Muscle of leg (tissue), 11 donors: ENCODE measurements around the gene CCM2. TPM values are rescaled to one million over a fixed set of nuclear protein-coding genes. Genes with fewer than 3 reads are reported as not detected.
"Not testable (repeated sequence)": the region's sequence is repeated elsewhere in the genome, so short reads cannot be mapped to it uniquely, and the experiment has no call there.

Source experiments
- DNase-seq: peaks from one replicate; pipeline ENCODE4 v3.0.0; 2013
- H3K27ac ChIP-seq: one replicate; pipeline ENCODE4 v1.5.1; 2013; ENCODE audit warnings: mild to moderate bottlenecking, low read length, control low read depth
- H3K27me3 ChIP-seq: one replicate; pipeline ENCODE4 v1.6.1; 2013; ENCODE audit warnings: low read length; ENCODE audit not compliant: control insufficient read depth, insufficient read depth
- H3K36me3 ChIP-seq: one replicate; pipeline ENCODE4 v1.6.1; 2013; ENCODE audit warnings: low read length; ENCODE audit not compliant: control insufficient read depth, insufficient read depth
- H3K4me1 ChIP-seq: one replicate; pipeline ENCODE4 v1.6.1; 2013; ENCODE audit warnings: low read length; ENCODE audit not compliant: control insufficient read depth, insufficient read depth
- H3K4me3 ChIP-seq: one replicate; pipeline ENCODE4 v1.5.1; 2013; ENCODE audit warnings: low read length, control low read depth
- H3K9me3 ChIP-seq: replicated peaks from 2 replicates; pipeline ENCODE4 v1.6.1; 2013; ENCODE audit warnings: low read depth, low read length; ENCODE audit not compliant: control insufficient read depth
- WGBS: methylation state at CpG from one replicate; pipeline ENCODE4 v1.1.5; 2013; ENCODE audit warnings: missing lambda C conversion rate; ENCODE audit not compliant: insufficient coverage; 5-methylcytosine and 5-hydroxymethylcytosine counted together
- polyA plus RNA-seq, 8 donors: library from polyadenylated mRNA; unstranded; fragments of 120-200 nt; gene quantifications; one replicate each; pipeline versions ENCODE4 v1.2.1 to v1.2.3, GENCODE V29; 2013; ENCODE audit warnings: inconsistent platforms in 1 of 8, low replicate concordance in 1 of 8; ENCODE audit not compliant: insufficient read length in 8 of 8, insufficient read depth in 1 of 8
- total RNA-seq: library from RNA; stranded (reverse); fragments of 120-200 nt; gene quantifications from one replicate; pipeline ENCODE4 v1.2.4, GENCODE V29; 2013

CCM2 gene
- total and polyA plus RNA-seq, 9 donors, result 36.1 to 47.2 (median 43.1) TPM

GRCh38 chr7:44988701-44989100 lies 11.3 kb upstream of the CCM2 start:
- WGBS, result 71% methylated on average over 3 of the region's 4 CpGs

GRCh38 chr7:44989132-44989531 lies 10.9 kb upstream of the CCM2 start:
- Histone ChIP-seq H3K36me3 (peaks cover 14% of the 10 kb centered on the region), H3K4me3 (no peak overlapping the region), H3K9me3 (no peaks in the 10 kb centered on the region), H3K4me1 (peaks cover 24% of the 10 kb centered on the region), H3K27ac (no peak overlapping the region), H3K27me3 (no peaks in the 10 kb centered on the region)
- no peak for DNase-seq
- 100% methylated on average over 2 of the region's 3 CpGs for WGBS

More at GRCh38 chr7:44988701-44989100, 11.3 kb upstream of the CCM2 start:
- Histone ChIP-seq H3K4me1 (peaks cover 25% of the 10 kb centered on the region), H3K4me3 (no peak overlapping the region), H3K36me3 (peaks cover 18% of the 10 kb centered on the region), H3K27ac (no peak overlapping the region), H3K27me3 (no peaks in the 10 kb centered on the region), H3K9me3 (no peaks in the 10 kb centered on the region)
- DNase-seq, result no peak

- H3K27ac ChIP-seq, result no peak overlapping the region
- DNase-seq, result no peak
These were observed 9.6 kb upstream of the CCM2 start for GRCh38 chr7:44990109-44991023.

GRCh38 chr7:44992004-44992795 lies 7.8 kb upstream of the CCM2 start:
- not testable (repeated sequence) for DNase-seq, H3K27ac ChIP-seq, H3K4me3 ChIP-seq, H3K27me3 ChIP-seq, H3K4me1 ChIP-seq, H3K9me3 ChIP-seq, H3K36me3 ChIP-seq
- WGBS, result 60% methylated on average over 1 of the region's 21 CpGs

More at GRCh38 chr7:44990109-44991023, 9.6 kb upstream of the CCM2 start:
- H3K4me3 ChIP-seq, result no peak overlapping the region
- H3K36me3 ChIP-seq, result peaks cover 2% of the 10 kb centered on the region
- WGBS, result 85% methylated on average over 6 of the region's 9 CpGs
- H3K9me3 ChIP-seq, result no peaks in the 10 kb centered on the region
- H3K27me3 ChIP-seq, result no peaks in the 10 kb centered on the region
- H3K4me1 ChIP-seq, result peaks cover 13% of the 10 kb centered on the region

- Histone ChIP-seq H3K4me1 (no peaks in the 10 kb centered on the region), H3K9me3 (no peaks in the 10 kb centered on the region), H3K27me3 (no peaks in the 10 kb centered on the region), H3K36me3 (no peaks in the 10 kb centered on the region), H3K27ac (no peak overlapping the region), H3K4me3 (no peak overlapping the region)
- DNase-seq, result no peak
- WGBS, result 70% methylated on average over 3 of the region's 5 CpGs
These were observed 5.0 kb upstream of the CCM2 start for GRCh38 chr7:44994877-44995554.

GRCh38 chr7:44995555-44996493 lies 4.2 kb upstream of the CCM2 start:
- no CpG with 5 or more reads among the region's 8 CpGs for WGBS
- Histone ChIP-seq H3K36me3 (no peaks in the 10 kb centered on the region), H3K27ac (no peak overlapping the region), H3K27me3 (no peaks in the 10 kb centered on the region), H3K9me3 (no peaks in the 10 kb centered on the region), H3K4me3 (no peak overlapping the region), H3K4me1 (no peaks in the 10 kb centered on the region)
- no peak for DNase-seq

GRCh38 chr7:44998153-44998871 lies 1.7 kb upstream of the CCM2 start:
- H3K27ac ChIP-seq, result peak overlapping the region; percentile 15
- DNase-seq, result no peak
- 76% methylated on average over 4 of the region's 4 CpGs for whole genome bisulfite sequencing
- H3K4me3 ChIP-seq, result no peak overlapping the region
- H3K36me3 ChIP-seq, result peaks cover 6% of the 10 kb centered on the region
- no peaks in the 10 kb centered on the region for H3K9me3 ChIP-seq
- no peaks in the 10 kb centered on the region for H3K27me3 ChIP-seq
- peaks cover 7% of the 10 kb centered on the region for H3K4me1 ChIP-seq

GRCh38 chr7:44999245-45000092 lies 532 bp upstream of the CCM2 start:
- under 1% methylated on average over 39 of the region's 66 CpGs for WGBS
- Histone ChIP-seq H3K4me3 (peak overlapping the region; percentile 61), H3K4me1 (peaks cover 7% of the 10 kb centered on the region), H3K27ac (peak overlapping the region; percentile 93), H3K9me3 (no peaks in the 10 kb centered on the region), H3K36me3 (peaks cover 6% of the 10 kb centered on the region), H3K27me3 (no peaks in the 10 kb centered on the region)
- DNase-seq, result peak; percentile 100
